A549 (cell line): ENCODE results near the gene ENTREP1. TPM values are rescaled to one million over a fixed set of nuclear protein-coding genes. Genes with fewer than 3 reads are reported as not detected.
"Not testable (repeated sequence)": the region's sequence is repeated elsewhere in the genome, so short reads cannot be mapped to it uniquely, and the experiment has no call there.

Experiments used
- ATAC-seq, 2 experiments: fragments of 200-7000 bp in 1 of 2; fragments of >200 bp in 1 of 2; cut with Nextera tagmentation in 1 of 2; cut with Tn5 transposase in 1 of 2; 3 replicates each; pipeline versions ENCODE4 v1.8.0 to v1.9.1; 2018 to 2020; ENCODE audit warnings: mild to moderate bottlenecking in 1 of 2, moderate library complexity in 1 of 2
- CTCF ChIA-PET: fragments of 300-600 bp; sonication (Branson Sonifier 250); formaldehyde crosslinking; extraction: SDS; loops from one replicate; lab custom pipeline; 2021; ENCODE audit warnings: antibody characterized with exemption, inconsistent platforms; lab: Yijun Ruan, JAX
- POLR2A ChIA-PET: fragments of 350-600 bp; formaldehyde crosslinking; extraction: SDS; loops from one replicate; lab custom pipeline; 2021; ENCODE audit warnings: antibody characterized with exemption, inconsistent platforms; lab: Yijun Ruan, JAX
- DNase-seq, 2 experiments: peaks; one replicate each; pipeline versions ENCODE4 v3.0.0 to v3.0.0-alpha.2; 2011 to 2016; ENCODE audit warnings: low read depth in 1 of 2, low spot score in 1 of 2
- FAIRE-seq: peaks from 2 replicates; lab custom pipeline; 2011; peaks lifted over from hg19 to GRCh38; lab: Jason Lieb, UNC
- H3K27ac ChIP-seq, 2 experiments: fragments of >200 bp; sonication (Bioruptor Twin); formaldehyde crosslinking; 3 replicates each; pipeline ENCODE4 v1.5.1; 2016 to 2017
- H3K4me1 ChIP-seq: fragments of >200 bp; sonication (Bioruptor Twin); formaldehyde crosslinking; 3 replicates; pipeline ENCODE4 v1.6.1; 2016
- H3K4me2 ChIP-seq: fragments of >200 bp; sonication (Bioruptor Twin); formaldehyde crosslinking; 3 replicates; pipeline ENCODE4 v1.6.1; 2016
- H3K4me3 ChIP-seq: fragments of >200 bp; sonication (Bioruptor Twin); formaldehyde crosslinking; 3 replicates; pipeline ENCODE4 v1.5.1; 2016
- H3K9me3 ChIP-seq: fragments of >200 bp; sonication (Bioruptor Twin); formaldehyde crosslinking; 3 replicates; pipeline ENCODE4 v1.6.1; 2016
- CHD4 ChIP-seq: fragments of 200-600 bp; sonication (generic); IDR thresholded peaks from 2 replicates; pipeline ENCODE4 v1.6.1; 2016; ENCODE audit warnings: antibody characterized with exemption, mild to moderate bottlenecking, borderline replicate concordance
- EP300 ChIP-seq, 2 experiments: fragments of >200 bp; sonication (Bioruptor Twin); formaldehyde crosslinking; IDR thresholded peaks; 2 replicates in 1 of 2; 3 replicates in 1 of 2; pipeline ENCODE4 v1.6.1; 2016 to 2017
- GATA3 ChIP-seq: IDR thresholded peaks from 2 replicates; pipeline ENCODE4 v1.6.1; 2012; ENCODE audit warnings: borderline replicate concordance
- HDAC2 ChIP-seq: fragments of 200-600 bp; sonication (generic); IDR thresholded peaks from 2 replicates; pipeline ENCODE4 v1.6.1; 2016
- HEYL ChIP-seq: fragments of 250-450 bp; sonication (Bioruptor Pico); IDR thresholded peaks from 2 replicates; pipeline ENCODE4 v1.8.0; 2021; ENCODE audit warnings: mild to moderate bottlenecking, moderate library complexity
- HOXB13 ChIP-seq: fragments of 250-450 bp; sonication (Bioruptor Pico); IDR thresholded peaks from 2 replicates; pipeline ENCODE4 v1.5.0; 2020; ENCODE audit warnings: low read depth, mild to moderate bottlenecking, moderate library complexity
- JUNB ChIP-seq: fragments of >200 bp; sonication (Bioruptor Twin); formaldehyde crosslinking; IDR thresholded peaks from 2 replicates; pipeline ENCODE4 v1.6.1; 2016
- KDM5A ChIP-seq: fragments of 200-600 bp; sonication (generic); IDR thresholded peaks from 2 replicates; pipeline ENCODE4 v1.6.1; 2016; ENCODE audit warnings: antibody characterized with exemption, mild to moderate bottlenecking
- MAFK ChIP-seq: fragments of 450-650 bp; IDR thresholded peaks from 2 replicates; pipeline ENCODE4 v1.6.1; 2014; ENCODE audit not compliant: partially characterized antibody
- MAX ChIP-seq: IDR thresholded peaks from 2 replicates; pipeline ENCODE4 v1.6.1; 2012
- MYC ChIP-seq: IDR thresholded peaks from 2 replicates; pipeline ENCODE4 v1.6.1; 2012; ENCODE audit warnings: mild to moderate bottlenecking, inconsistent platforms, low read length, improper control_type of control experiment, borderline replicate concordance
- PBX3 ChIP-seq: IDR thresholded peaks from 2 replicates; pipeline ENCODE4 v1.6.1; 2012
- POLR2A ChIP-seq: IDR thresholded peaks from 2 replicates; pipeline ENCODE4 v1.6.1; 2012; ENCODE audit warnings: mild to moderate bottlenecking, low read length
- RARB ChIP-seq: fragments of 250-450 bp; sonication (Bioruptor Pico); IDR thresholded peaks from 2 replicates; pipeline ENCODE4 v1.8.0; 2021; ENCODE audit warnings: mild to moderate bottlenecking, moderate library complexity
- RCOR1 ChIP-seq: fragments of 150-350 bp; IDR thresholded peaks from 2 replicates; pipeline ENCODE4 v1.6.1; 2014; ENCODE audit warnings: antibody characterized with exemption, low read length, low read depth
- RFX5 ChIP-seq: fragments of 450-650 bp; IDR thresholded peaks from 2 replicates; pipeline ENCODE4 v1.7.1; 2014; ENCODE audit warnings: antibody characterized with exemption, mild to moderate bottlenecking, moderate library complexity
- ZFP36 ChIP-seq: fragments of 450-650 bp; IDR thresholded peaks from 2 replicates; pipeline ENCODE4 v1.6.1; 2014; ENCODE audit warnings: borderline replicate concordance; ENCODE audit not compliant: partially characterized antibody
- WGBS: methylation state at CpG from one replicate; pipeline ENCODE4 v1.1.6; 2017; ENCODE audit errors: missing lambda C conversion rate; 5-methylcytosine and 5-hydroxymethylcytosine counted together
- polyA plus RNA-seq, 4 experiments: library from polyadenylated mRNA; depleted of rRNA in 3 of 4; stranded (reverse); fragments of >200 nt; fragmentation: RNase III in 1 of 4; extraction: RNeasy Plus Mini Kit Qiagen cat#74134 plus additional on column Dnase treatment in 1 of 4; gene quantifications; 2 replicates in 3 of 4; 3 replicates in 1 of 4; pipeline ENCODE4 v1.2.3, GENCODE V29; 2011 to 2017

The ENTREP1 gene
- polyA plus RNA-seq, 2 of the 4 experiments (the other 2 are of a cell fraction) = 0.03 to 0.09 TPM

GRCh38 chr9:69433968-69434367 is 109.0 kb downstream of the ENTREP1 start:
- POLR2A ChIA-PET = no interaction called here
- 78% methylated on average over 6 of the region's 6 CpGs for WGBS
- TF ChIP-seq GATA3 (no peak), RARB (no peak), MAX (no peak), HEYL (CRISPR knock-in tag) (no peak), HOXB13 (CRISPR knock-in tag) (no peak), HDAC2 (no peak), RFX5 (no peak), MYC (no peak), MAFK (no peak), EP300 (IDR thresholded peaks at IDR 0.05) (no peak), POLR2A (no peak), RCOR1 (no peak), PBX3 (no peak), CHD4 (no peak), ZFP36 (no peak), JUNB (no peak), KDM5A (no peak)
- CTCF ChIA-PET = interaction anchor here (3.5 kb wide), 1 partner anchor 12 kb away, joined by 20 read pairs; no protein-coding TSS in a partner anchor
- DNase-seq (no peak), ATAC-seq (no peak), FAIRE-seq (no peak)
- Histone ChIP-seq H3K4me2 (no peak overlapping the region), H3K27ac (no peak overlapping the region), H3K9me3 (no peaks in the 10 kb centered on the region), H3K4me1 (no peaks in the 10 kb centered on the region), H3K4me3 (no peak overlapping the region)

- H3K27ac ChIP-seq, FAIRE-seq, POLR2A ChIA-PET, ATAC-seq, H3K4me3 ChIP-seq, H3K4me2 ChIP-seq, H3K4me1 ChIP-seq, DNase-seq, H3K9me3 ChIP-seq: not testable (repeated sequence)
- WGBS = 26% methylated on average over 4 of the region's 4 CpGs
- CTCF ChIA-PET = interaction anchor here (0.6 kb wide), 1 partner anchor 35 kb away, joined by 3 read pairs; no protein-coding TSS in a partner anchor
These were observed 114.6 kb downstream of the ENTREP1 start for GRCh38 chr9:69439654-69440053.

- H3K4me3 ChIP-seq, ATAC-seq, DNase-seq, H3K9me3 ChIP-seq, H3K27ac ChIP-seq, CTCF ChIA-PET, POLR2A ChIA-PET, H3K4me1 ChIP-seq, H3K4me2 ChIP-seq, FAIRE-seq: not testable (repeated sequence)
- WGBS = 53% methylated on average over 11 of the region's 15 CpGs
These were observed 115.4 kb downstream of the ENTREP1 start for GRCh38 chr9:69440254-69440955.

Other genes starting within 250 kb of the ENTREP1 start
- 3.6 and 4.4 TPM in 2 replicates for gene TJP2, start 150.9 kb upstream of the ENTREP1 start, polyA plus RNA-seq (2011; rRNA removed)
- gene TJP2, start 150.9 kb upstream of the ENTREP1 start, polyA plus RNA-seq (2017; fragmentation: RNase III; extraction: RNeasy Plus Mini Kit Qiagen cat#74134 plus additional on column Dnase treatment) = 1.7 to 2.1 TPM (median 2.1 TPM) in 3 replicates